Transverse colon (tissue), 4 donors: ENCODE measurements around the gene ACTBL2. TPM values are rescaled to one million over a fixed set of nuclear protein-coding genes. Genes with fewer than 3 reads are reported as not detected.
"Not testable (repeated sequence)": the region's sequence is repeated elsewhere in the genome, so short reads cannot be mapped to it uniquely, and the experiment has no call there.

Source experiments
- DNase-seq: peaks from one replicate; pipeline ENCODE4 v3.0.0-alpha.2; 2019
- H3K27ac ChIP-seq, 4 donors: fragments of 200-600 bp; sonication (generic); 2 replicates each; pipeline ENCODE4 v1.5.1; 2016 to 2018; ENCODE audit warnings: inconsistent platforms in 4 of 4
- H3K27me3 ChIP-seq: fragments of 200-600 bp; sonication (generic); 2 replicates; pipeline ENCODE4 v1.5.1; 2017; ENCODE audit warnings: inconsistent platforms
- H3K36me3 ChIP-seq, 4 donors: fragments of 200-600 bp; sonication (generic); 2 replicates each; pipeline ENCODE4 v1.5.1; 2017 to 2019; ENCODE audit warnings: inconsistent platforms in 4 of 4
- H3K4me1 ChIP-seq, 4 donors: fragments of 200-600 bp; sonication (generic); 2 replicates each; pipeline ENCODE4 v1.5.1; 2017 to 2020; ENCODE audit warnings: inconsistent platforms in 4 of 4
- H3K4me3 ChIP-seq, 4 donors: fragments of 200-600 bp; sonication (generic); 1 replicate in 1 of 4; 2 replicates in 3 of 4; pipeline versions ENCODE4 v1.5.1 to v1.6.1; 2017 to 2019; ENCODE audit warnings: inconsistent platforms in 4 of 4
- H3K9me3 ChIP-seq, 2 donors: fragments of 200-600 bp; sonication (generic); 2 replicates each; pipeline ENCODE4 v1.5.1; 2017 to 2019; ENCODE audit warnings: inconsistent platforms in 2 of 2
- EP300 ChIP-seq: sonication (generic); formaldehyde crosslinking; IDR thresholded peaks from one replicate; pipeline ENCODE4 v1.6.1; 2017; ENCODE audit warnings: antibody characterized with exemption, low read depth
- POLR2A ChIP-seq: fragments of 450-650 bp; IDR thresholded peaks from one replicate; pipeline ENCODE4 v1.6.1; 2016; ENCODE audit warnings: antibody characterized with exemption, mild to moderate bottlenecking, moderate library complexity
- POLR2AphosphoS5 ChIP-seq, 3 donors: sonication (generic); formaldehyde crosslinking; IDR thresholded peaks; one replicate each; pipeline ENCODE4 v1.6.1; 2016; ENCODE audit warnings: antibody characterized with exemption in 3 of 3
- WGBS, 2 donors: methylation state at CpG; one replicate each; pipeline ENCODE4 v1.1.5; 2018; ENCODE audit warnings: low coverage in 1 of 2; 5-methylcytosine and 5-hydroxymethylcytosine counted together
- in situ Hi-C, 4 donors: fragments of 200-750 bp; cut with MboI; loops; one replicate each; pipeline versions ENCODE4 v1.15.0 to v1.15.1; 2017; ENCODE audit warnings: low sequenced_read_pairs in 3 of 4, low pct_ligation_motif_present in 1 of 4, low pct_unique_long_range_greater_than_20kb in 1 of 4
- intact Hi-C: fragments of 100-400 bp; cut with DNase I; formaldehyde crosslinking; loops from one replicate; pipeline ENCODE4 v1.15.1; 2023; ENCODE audit warnings: low total_unique reads
- total RNA-seq, 4 donors: library from RNA; depleted of rRNA; stranded (reverse); fragments of >200 nt; gene quantifications; one replicate each; pipeline ENCODE4 v1.1.0, GENCODE V29; 2016
- TF ChIP-seq, protein P1 (sequence below), 5 experiments: fragments of 200-600 bp in 3 of 5; fragments of 450-650 bp in 2 of 5; sonication (generic) in 3 of 5; IDR thresholded peaks; 1 replicate in 2 of 5; 2 replicates in 3 of 5; pipeline ENCODE4 v1.5.1; 2016 to 2017; ENCODE audit warnings: antibody characterized with exemption in 5 of 5, inconsistent platforms in 3 of 5, mild to moderate bottlenecking in 2 of 5, moderate library complexity in 1 of 5

ACTBL2 gene
- total RNA-seq, 4 donors from 2014 or later = not detected

DNA sequence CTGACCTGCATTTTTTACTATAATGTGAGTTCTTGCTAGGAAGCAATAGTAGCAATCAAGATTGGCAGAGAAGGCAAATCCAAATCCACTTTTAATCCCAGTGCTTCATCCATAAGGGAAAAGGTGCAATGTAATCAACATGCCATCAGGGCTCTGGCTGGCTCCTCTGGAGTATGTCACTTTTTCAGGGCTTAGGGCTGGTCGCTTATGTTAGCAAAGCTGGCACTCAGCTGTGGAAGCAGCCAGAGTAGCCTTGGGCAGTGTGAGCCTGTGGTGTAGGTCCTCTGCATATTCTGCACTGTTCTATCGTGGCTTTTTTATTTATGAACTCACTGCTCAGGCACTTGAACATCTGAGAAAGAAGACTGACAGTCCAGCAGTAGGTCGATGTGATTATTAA lies 16.1 kb downstream of the ACTBL2 start:
- Histone ChIP-seq H3K27ac (no peak overlapping the region), H3K4me3 (no peak overlapping the region), H3K27me3 (no peaks in the 10 kb centered on the region), H3K4me1 (no peaks in the 10 kb centered on the region), H3K9me3 (no peaks in the 10 kb centered on the region), H3K36me3 (no peaks in the 10 kb centered on the region)
- DNase-seq = no peak
- 0 to 44% methylated on average over 1 to 3 of the region's 3 CpGs for WGBS, 2 donors
- intact Hi-C loops (no loop called here), in situ Hi-C loops (no loop called here)
- no peak for TF ChIP-seq EP300
- no peak for TF ChIP-seq POLR2A
- TF ChIP-seq POLR2AphosphoS5 (IDR thresholded peaks at IDR 0.05) = no peak
- TF ChIP-seq, protein P1, sequence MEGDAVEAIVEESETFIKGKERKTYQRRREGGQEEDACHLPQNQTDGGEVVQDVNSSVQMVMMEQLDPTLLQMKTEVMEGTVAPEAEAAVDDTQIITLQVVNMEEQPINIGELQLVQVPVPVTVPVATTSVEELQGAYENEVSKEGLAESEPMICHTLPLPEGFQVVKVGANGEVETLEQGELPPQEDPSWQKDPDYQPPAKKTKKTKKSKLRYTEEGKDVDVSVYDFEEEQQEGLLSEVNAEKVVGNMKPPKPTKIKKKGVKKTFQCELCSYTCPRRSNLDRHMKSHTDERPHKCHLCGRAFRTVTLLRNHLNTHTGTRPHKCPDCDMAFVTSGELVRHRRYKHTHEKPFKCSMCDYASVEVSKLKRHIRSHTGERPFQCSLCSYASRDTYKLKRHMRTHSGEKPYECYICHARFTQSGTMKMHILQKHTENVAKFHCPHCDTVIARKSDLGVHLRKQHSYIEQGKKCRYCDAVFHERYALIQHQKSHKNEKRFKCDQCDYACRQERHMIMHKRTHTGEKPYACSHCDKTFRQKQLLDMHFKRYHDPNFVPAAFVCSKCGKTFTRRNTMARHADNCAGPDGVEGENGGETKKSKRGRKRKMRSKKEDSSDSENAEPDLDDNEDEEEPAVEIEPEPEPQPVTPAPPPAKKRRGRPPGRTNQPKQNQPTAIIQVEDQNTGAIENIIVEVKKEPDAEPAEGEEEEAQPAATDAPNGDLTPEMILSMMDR (IDR thresholded peaks at IDR 0.05) = no peak

DNA sequence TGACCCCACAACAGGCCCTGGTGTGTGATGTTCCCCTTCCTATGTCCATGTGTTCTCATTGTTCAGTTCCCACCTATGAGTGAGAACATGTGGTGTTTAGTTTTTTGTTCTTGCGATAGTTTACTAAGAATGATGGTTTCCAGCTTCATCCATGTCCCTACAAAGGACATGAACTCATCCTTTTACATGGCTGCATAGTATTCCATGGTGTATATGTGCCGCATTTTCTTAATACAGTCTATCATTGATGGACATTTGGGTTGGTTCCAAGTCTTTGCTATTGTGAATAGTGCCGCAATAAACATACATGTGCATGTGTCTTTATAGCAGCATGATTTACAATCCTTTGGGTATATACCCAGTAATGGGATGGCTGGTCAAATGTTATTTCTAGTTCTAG lies 22.6 kb downstream of the ACTBL2 start:
- H3K4me1 ChIP-seq = peaks cover 0 to 13% (median 10%) of the 10 kb centered on the region in 4 donors
- intact Hi-C loops, DNase-seq, H3K9me3 ChIP-seq, in situ Hi-C loops, H3K36me3 ChIP-seq, H3K27me3 ChIP-seq, H3K4me3 ChIP-seq, H3K27ac ChIP-seq: not testable (repeated sequence)
- WGBS, 2 donors = 94 to 100% methylated on average over 3 of the region's 3 CpGs

DNA sequence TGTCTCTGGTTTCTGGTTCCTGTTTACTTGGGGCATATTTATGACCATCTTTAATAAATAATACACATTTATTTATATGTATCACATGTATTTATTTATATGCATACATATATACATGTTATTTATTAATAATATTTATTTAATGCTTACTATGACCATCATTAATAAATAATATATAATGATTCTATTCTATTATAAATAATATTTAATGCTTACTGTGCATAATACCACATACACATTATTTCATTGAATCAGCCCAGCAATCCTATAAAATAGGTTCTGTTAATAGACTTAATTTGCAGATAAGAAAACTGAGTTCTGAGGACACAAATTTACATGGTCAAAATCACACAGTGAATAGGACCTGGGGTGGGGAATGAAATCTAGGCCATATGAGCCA lies 24.2 kb downstream of the ACTBL2 start:
- Histone ChIP-seq H3K36me3 (no peaks in the 10 kb centered on the region), H3K27ac (no peak overlapping the region), H3K9me3 (no peaks in the 10 kb centered on the region), H3K4me3 (no peak overlapping the region), H3K27me3 (no peaks in the 10 kb centered on the region), H3K4me1 (peaks cover 0 to 16% (median 10%) of the 10 kb centered on the region in 4 donors)
- no peak for DNase-seq
- in situ Hi-C loops (no loop called here), intact Hi-C loops (no loop called here)
- TF ChIP-seq EP300 (no peak), POLR2AphosphoS5 (IDR thresholded peaks at IDR 0.05) (no peak), POLR2A (no peak)
- TF ChIP-seq, protein P1 (IDR thresholded peaks at IDR 0.05) = no peak

DNA sequence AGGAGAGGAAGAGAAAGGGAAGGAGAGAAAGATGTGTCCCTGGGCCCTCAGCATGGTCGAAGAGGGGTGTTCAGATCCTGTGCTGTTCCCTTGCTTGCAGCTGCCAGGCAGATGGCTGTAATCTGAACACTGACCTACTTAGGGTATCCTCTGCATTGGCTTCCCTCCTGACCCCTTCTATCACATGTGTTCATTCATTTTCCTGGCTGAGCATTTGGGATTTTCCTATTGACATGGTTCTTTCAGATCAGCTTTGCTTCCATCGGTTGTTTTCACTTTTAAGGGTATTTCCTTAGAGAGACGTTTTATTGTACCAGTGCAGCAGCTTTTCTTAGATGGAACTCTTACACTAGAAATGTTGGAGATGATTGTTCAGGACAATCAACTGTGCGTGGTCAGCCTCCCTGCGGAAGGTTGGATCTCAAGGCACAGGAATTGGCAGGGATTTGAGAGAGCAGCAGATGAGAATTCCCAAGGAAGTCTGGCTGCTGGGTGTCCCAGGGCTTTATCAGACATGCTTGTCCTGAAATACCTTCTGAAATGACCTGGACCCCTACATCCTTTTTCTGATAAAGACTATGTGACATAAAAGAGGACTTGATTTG lies 26.0 kb downstream of the ACTBL2 start:
- TF ChIP-seq, protein P1 (IDR thresholded peaks at IDR 0.05) = no peak
- TF ChIP-seq POLR2AphosphoS5 (IDR thresholded peaks at IDR 0.05) (no peak), EP300 (no peak), POLR2A (no peak)
- no peaks in the 10 kb centered on the region for H3K9me3 ChIP-seq
- in situ Hi-C loops (no loop called here), intact Hi-C loops (no loop called here)
- H3K4me3 ChIP-seq = no peak overlapping the region
- peak overlapping the region; percentile 34 to 68 (median 52) for H3K27ac ChIP-seq
- 42% methylated on average over 5 of the region's 5 CpGs; no CpG with 5 or more reads in 1 of the 2 donors for WGBS, 2 donors
- no peak for DNase-seq
- H3K27me3 ChIP-seq = no peaks in the 10 kb centered on the region
- H3K4me1 ChIP-seq = peaks cover 7 to 31% (median 10%) of the 10 kb centered on the region in 4 donors
- no peaks in the 10 kb centered on the region for H3K36me3 ChIP-seq
